ENCODE results near the gene SEPTIN7.
"Not testable (repeated sequence)": the region's sequence is repeated elsewhere in the genome, so short reads cannot be mapped to it uniquely, and the experiment has no call there.

SEPTIN7 gene

GRCh38 chr7:35800718-35801391 is at the start of gene SEPTIN7:
Gene SEPTIN7, plus strand, starts transcription at chr7:35801057. Its CDS starts 153 bp downstream, at chr7:35801210.
- H3K27ac ChIP-seq (ENCODE audit: low read length), result no peak within 1 kb of the TSS
- no peaks in the 10 kb centered on the region for H3K36me3 ChIP-seq (ENCODE audit: control insufficient read depth, insufficient read depth, low read length)
- no CpG with 5 or more reads among the region's 62 CpGs for whole genome bisulfite sequencing (ENCODE audit: insufficient coverage, insufficient read length)
- peak within 1 kb of the TSS; percentile 87 for H3K4me3 ChIP-seq (ENCODE audit: low read length)
- peaks cover under 1% of the 10 kb centered on the region; the same call in 1 of the 2 replicates for H3K4me1 ChIP-seq (ENCODE audit: control insufficient read depth, insufficient read depth, low read length)
- no peaks in the 10 kb centered on the region for H3K27me3 ChIP-seq (ENCODE audit: control insufficient read depth, insufficient read depth, low read length)
- peak; percentile 92 for DNase-seq (ENCODE audit: low read depth, low spot score)
- no peaks in the 10 kb centered on the region for H3K9me3 ChIP-seq (ENCODE audit: control insufficient read depth, insufficient read depth, low read length)

- Histone ChIP-seq H3K4me3 (ENCODE audit: low read length) (no peak overlapping the region), H3K27me3 (ENCODE audit: control insufficient read depth, insufficient read depth, low read length) (no peaks in the 10 kb centered on the region), H3K36me3 (ENCODE audit: control insufficient read depth, insufficient read depth, low read length) (no peaks in the 10 kb centered on the region), H3K9me3 (ENCODE audit: control insufficient read depth, insufficient read depth, low read length) (no peaks in the 10 kb centered on the region), H3K27ac (ENCODE audit: low read length) (no peak overlapping the region), H3K4me1 (ENCODE audit: control insufficient read depth, insufficient read depth, low read length) (peaks cover 5% of the 10 kb centered on the region; the same call in 1 of the 2 replicates)
- no peak for DNase-seq (ENCODE audit: low read depth, low spot score)
- no CpG with 5 or more reads among the region's 2 CpGs for WGBS (ENCODE audit: insufficient coverage, insufficient read length)
These were observed 48.1 kb upstream of the SEPTIN7 start for GRCh38 chr7:35752742-35753141.

- Histone ChIP-seq H3K4me1 (ENCODE audit: control insufficient read depth, insufficient read depth, low read length) (peaks cover 5% of the 10 kb centered on the region; the same call in 1 of the 2 replicates), H3K9me3 (ENCODE audit: control insufficient read depth, insufficient read depth, low read length) (no peaks in the 10 kb centered on the region), H3K36me3 (ENCODE audit: control insufficient read depth, insufficient read depth, low read length) (no peaks in the 10 kb centered on the region), H3K27ac (ENCODE audit: low read length) (no peak overlapping the region), H3K27me3 (ENCODE audit: control insufficient read depth, insufficient read depth, low read length) (no peaks in the 10 kb centered on the region), H3K4me3 (ENCODE audit: low read length) (no peak overlapping the region)
- no CpG with 5 or more reads among the region's 7 CpGs for WGBS (ENCODE audit: insufficient coverage, insufficient read length)
- DNase-seq (ENCODE audit: low read depth, low spot score), result no peak
These were observed 46.9 kb upstream of the SEPTIN7 start for GRCh38 chr7:35753761-35754603.

GRCh38 chr7:35754741-35755140 is 46.1 kb upstream of the SEPTIN7 start:
- H3K27ac ChIP-seq (ENCODE audit: low read length), result no peak overlapping the region
- peaks cover 2% of the 10 kb centered on the region; the same call in 1 of the 2 replicates for H3K4me1 ChIP-seq (ENCODE audit: control insufficient read depth, insufficient read depth, low read length)
- no CpG with 5 or more reads among the region's 1 CpG for WGBS (ENCODE audit: insufficient coverage, insufficient read length)
- H3K36me3 ChIP-seq (ENCODE audit: control insufficient read depth, insufficient read depth, low read length), result no peaks in the 10 kb centered on the region
- H3K4me3 ChIP-seq (ENCODE audit: low read length), result no peak overlapping the region
- H3K27me3 ChIP-seq (ENCODE audit: control insufficient read depth, insufficient read depth, low read length), result no peaks in the 10 kb centered on the region
- DNase-seq (ENCODE audit: low read depth, low spot score), result no peak
- no peaks in the 10 kb centered on the region for H3K9me3 ChIP-seq (ENCODE audit: control insufficient read depth, insufficient read depth, low read length)

GRCh38 chr7:35755711-35756110 is 45.1 kb upstream of the SEPTIN7 start:
- Histone ChIP-seq H3K4me1 (ENCODE audit: control insufficient read depth, insufficient read depth, low read length) (no peaks in the 10 kb centered on the region), H3K9me3 (ENCODE audit: control insufficient read depth, insufficient read depth, low read length) (no peaks in the 10 kb centered on the region), H3K36me3 (ENCODE audit: control insufficient read depth, insufficient read depth, low read length) (no peaks in the 10 kb centered on the region), H3K4me3 (ENCODE audit: low read length) (no peak overlapping the region), H3K27me3 (ENCODE audit: control insufficient read depth, insufficient read depth, low read length) (no peaks in the 10 kb centered on the region), H3K27ac (ENCODE audit: low read length) (no peak overlapping the region)
- no CpG with 5 or more reads among the region's 3 CpGs for WGBS (ENCODE audit: insufficient coverage, insufficient read length)
- DNase-seq (ENCODE audit: low read depth, low spot score), result no peak

- not testable (repeated sequence) for H3K27me3 ChIP-seq (ENCODE audit: control insufficient read depth, insufficient read depth, low read length); H3K4me1 ChIP-seq (ENCODE audit: control insufficient read depth, insufficient read depth, low read length); H3K9me3 ChIP-seq (ENCODE audit: control insufficient read depth, insufficient read depth, low read length); H3K4me3 ChIP-seq (ENCODE audit: low read length); DNase-seq (ENCODE audit: low read depth, low spot score); H3K36me3 ChIP-seq (ENCODE audit: control insufficient read depth, insufficient read depth, low read length); H3K27ac ChIP-seq (ENCODE audit: low read length)
- no CpG with 5 or more reads among the region's 2 CpGs for WGBS (ENCODE audit: insufficient coverage, insufficient read length)
These were observed 44.4 kb upstream of the SEPTIN7 start for GRCh38 chr7:35756453-35756852.

GRCh38 chr7:35757574-35757973 is 43.3 kb upstream of the SEPTIN7 start:
- Histone ChIP-seq H3K36me3 (ENCODE audit: control insufficient read depth, insufficient read depth, low read length) (no peaks in the 10 kb centered on the region), H3K4me1 (ENCODE audit: control insufficient read depth, insufficient read depth, low read length) (no peaks in the 10 kb centered on the region), H3K4me3 (ENCODE audit: low read length) (no peak overlapping the region), H3K9me3 (ENCODE audit: control insufficient read depth, insufficient read depth, low read length) (no peaks in the 10 kb centered on the region), H3K27me3 (ENCODE audit: control insufficient read depth, insufficient read depth, low read length) (no peaks in the 10 kb centered on the region), H3K27ac (ENCODE audit: low read length) (no peak overlapping the region)
- no peak for DNase-seq (ENCODE audit: low read depth, low spot score)
- no CpG with 5 or more reads among the region's 3 CpGs for WGBS (ENCODE audit: insufficient coverage, insufficient read length)

GRCh38 chr7:35758421-35758820 is 42.4 kb upstream of the SEPTIN7 start:
- WGBS (ENCODE audit: insufficient coverage, insufficient read length), result no CpG with 5 or more reads among the region's 2 CpGs
- no peaks in the 10 kb centered on the region for H3K27me3 ChIP-seq (ENCODE audit: control insufficient read depth, insufficient read depth, low read length)
- H3K36me3 ChIP-seq (ENCODE audit: control insufficient read depth, insufficient read depth, low read length), result no peaks in the 10 kb centered on the region
- H3K4me1 ChIP-seq (ENCODE audit: control insufficient read depth, insufficient read depth, low read length), result no peaks in the 10 kb centered on the region
- no peak overlapping the region for H3K4me3 ChIP-seq (ENCODE audit: low read length)
- no peak overlapping the region for H3K27ac ChIP-seq (ENCODE audit: low read length)
- DNase-seq (ENCODE audit: low read depth, low spot score), result no peak
- H3K9me3 ChIP-seq (ENCODE audit: control insufficient read depth, insufficient read depth, low read length), result no peaks in the 10 kb centered on the region

- Histone ChIP-seq H3K27ac (ENCODE audit: low read length) (no peak overlapping the region), H3K27me3 (ENCODE audit: control insufficient read depth, insufficient read depth, low read length) (no peaks in the 10 kb centered on the region), H3K36me3 (ENCODE audit: control insufficient read depth, insufficient read depth, low read length) (no peaks in the 10 kb centered on the region), H3K4me3 (ENCODE audit: low read length) (no peak overlapping the region), H3K4me1 (ENCODE audit: control insufficient read depth, insufficient read depth, low read length) (no peaks in the 10 kb centered on the region), H3K9me3 (ENCODE audit: control insufficient read depth, insufficient read depth, low read length) (no peaks in the 10 kb centered on the region)
- no peak for DNase-seq (ENCODE audit: low read depth, low spot score)
- WGBS (ENCODE audit: insufficient coverage, insufficient read length), result 100% methylated on average over 3 of the region's 7 CpGs
These were observed 40.6 kb upstream of the SEPTIN7 start for GRCh38 chr7:35760143-35760745.

- Histone ChIP-seq H3K27ac (ENCODE audit: low read length) (no peak overlapping the region), H3K27me3 (ENCODE audit: control insufficient read depth, insufficient read depth, low read length) (no peaks in the 10 kb centered on the region), H3K36me3 (ENCODE audit: control insufficient read depth, insufficient read depth, low read length) (no peaks in the 10 kb centered on the region), H3K9me3 (ENCODE audit: control insufficient read depth, insufficient read depth, low read length) (no peaks in the 10 kb centered on the region), H3K4me1 (ENCODE audit: control insufficient read depth, insufficient read depth, low read length) (no peaks in the 10 kb centered on the region), H3K4me3 (ENCODE audit: low read length) (no peak overlapping the region)
- WGBS (ENCODE audit: insufficient coverage, insufficient read length), result 100% methylated on average over 1 of the region's 4 CpGs
- no peak for DNase-seq (ENCODE audit: low read depth, low spot score)
These were observed 38.8 kb upstream of the SEPTIN7 start for GRCh38 chr7:35761871-35762677.
